GM12878 (cell line): ENCODE measurements around the gene PRTFDC1. TPM values are rescaled to one million over a fixed set of nuclear protein-coding genes. Genes with fewer than 3 reads are reported as not detected.

ENCODE experiments used
- ATAC-seq: fragments of 200-7000 bp; cut with Tn5 transposase; 3 replicates; pipeline ENCODE4 v1.9.1; 2020; ENCODE audit warnings: mild to moderate bottlenecking, moderate library complexity
- BruUV-seq: library from RNA; stranded (reverse); fragments of 400-500 nt; replicated peaks from 2 replicates; lab custom pipeline; 2021; lab: Mats Ljungman, UMichigan
- CTCF ChIA-PET: fragments of 300-600 bp; sonication (Branson Sonifier 250); formaldehyde crosslinking; extraction: SDS; loops from one replicate; lab custom pipeline; 2021; ENCODE audit warnings: inconsistent platforms; lab: Yijun Ruan, JAX
- POLR2A ChIA-PET: fragments of 350-600 bp; formaldehyde crosslinking; extraction: SDS; loops from one replicate; lab custom pipeline; 2021; ENCODE audit warnings: inconsistent platforms; lab: Charles Lee
- RAD21 ChIA-PET: fragments of 300-600 bp; sonication (Branson Sonifier 250); formaldehyde crosslinking; loops from one replicate; lab custom pipeline; 2023; ENCODE audit warnings: antibody characterized with exemption; ENCODE audit not compliant: unreplicated experiment; lab: Charles Lee
- SMC1A ChIA-PET: fragments of 300-600 bp; sonication (Branson Sonifier 250); formaldehyde crosslinking; loops from one replicate; lab custom pipeline; 2023; ENCODE audit not compliant: unreplicated experiment, uncharacterized antibody; lab: Charles Lee
- DNase-seq: peaks from one replicate; pipeline ENCODE4 v3.0.0-alpha.2; 2011; ENCODE audit warnings: low read depth, low spot score
- FAIRE-seq: peaks from 3 replicates; lab custom pipeline; 2011; peaks lifted over from hg19 to GRCh38; lab: Jason Lieb, UNC
- H2AFZ ChIP-seq: 2 replicates; pipeline ENCODE4 v1.6.0; 2011; ENCODE audit warnings: low read depth, low read length, control low read depth; ENCODE audit not compliant: control insufficient read depth
- H3K27ac ChIP-seq: 2 replicates; pipeline ENCODE4 v1.5.1; 2011; ENCODE audit warnings: control low read depth; ENCODE audit not compliant: control insufficient read depth, insufficient read depth
- H3K27me3 ChIP-seq, 2 experiments: replicated peaks in 1 of 2; 2 replicates each; pipeline versions ENCODE4 v1.6.0 to v1.6.1; 2011; ENCODE audit warnings: low read length in 1 of 2; ENCODE audit not compliant: control insufficient read depth in 2 of 2, insufficient read depth in 2 of 2
- H3K36me3 ChIP-seq, 2 experiments: 2 replicates each; pipeline ENCODE4 v1.5.1; 2011; ENCODE audit warnings: low read length in 1 of 2; ENCODE audit not compliant: control insufficient read depth in 2 of 2, insufficient read depth in 2 of 2
- H3K4me1 ChIP-seq: 2 replicates; pipeline ENCODE4 v1.6.1; 2011; ENCODE audit warnings: mild to moderate bottlenecking, low read length, moderate library complexity, mixed read lengths; ENCODE audit not compliant: control insufficient read depth, insufficient read depth
- H3K4me2 ChIP-seq: 2 replicates; pipeline ENCODE4 v1.6.0; 2011; ENCODE audit warnings: control low read depth; ENCODE audit not compliant: control insufficient read depth, insufficient read depth
- H3K4me3 ChIP-seq: fragments of 200-600 bp; sonication (generic); 2 replicates; pipeline ENCODE4 v1.5.1; 2016
- H3K79me2 ChIP-seq: 2 replicates; pipeline ENCODE4 v1.6.0; 2011; ENCODE audit warnings: low read length; ENCODE audit not compliant: control insufficient read depth, insufficient read depth
- H3K9ac ChIP-seq: 2 replicates; pipeline ENCODE4 v1.8.0; 2011; ENCODE audit warnings: low read length, control low read depth, mixed read lengths; ENCODE audit not compliant: control insufficient read depth, insufficient read depth
- H3K9me3 ChIP-seq: replicated peaks from 3 replicates; pipeline ENCODE4 v1.5.1; 2011; ENCODE audit warnings: mild to moderate bottlenecking, low read length; ENCODE audit not compliant: control insufficient read depth, insufficient read depth
- H4K20me1 ChIP-seq: 2 replicates; pipeline ENCODE4 v1.6.0; 2011; ENCODE audit not compliant: control insufficient read depth, insufficient read depth
- ATF7 ChIP-seq: fragments of 450-650 bp; IDR thresholded peaks from 2 replicates; pipeline ENCODE4 v1.6.1; 2016; ENCODE audit warnings: low read depth, mild to moderate bottlenecking
- ETV6 ChIP-seq, 2 experiments: fragments of 450-650 bp in 1 of 2; IDR thresholded peaks in 1 of 2; conservative IDR thresholded peaks in 1 of 2; 2 replicates each; pipeline ENCODE4 v1.6.1; 2014; ENCODE audit warnings: antibody characterized with exemption in 1 of 2, borderline replicate concordance in 1 of 2, low read depth in 1 of 2, mild to moderate bottlenecking in 1 of 2, moderate library complexity in 1 of 2
- JUND ChIP-seq: IDR thresholded peaks from 2 replicates; pipeline ENCODE4 v1.6.1; 2012; ENCODE audit warnings: low read depth, mild to moderate bottlenecking, low read length, improper control_type of control experiment, moderate library complexity
- NBN ChIP-seq: fragments of 450-650 bp; IDR thresholded peaks from 2 replicates; pipeline ENCODE4 v1.6.1; 2016
- POU2F2 ChIP-seq: IDR thresholded peaks from 3 replicates; pipeline ENCODE4 v1.6.1; 2011; ENCODE audit warnings: low read depth, mild to moderate bottlenecking, low read length, borderline replicate concordance
- ZNF274 ChIP-seq: IDR thresholded peaks from one replicate; pipeline ENCODE4 v1.8.0; 2011; ENCODE audit not compliant: insufficient read length, insufficient read depth
- WGBS: methylation state at CpG from one replicate; pipeline ENCODE4 v1.1.6; 2016; ENCODE audit warnings: low lambda C conversion rate; ENCODE audit not compliant: insufficient replicate concordance, insufficient coverage; ENCODE audit errors: missing lambda C conversion rate; 5-methylcytosine and 5-hydroxymethylcytosine counted together
- in situ Hi-C: fragments of 300-500 bp; cut with MboI; formaldehyde crosslinking; loops from 9 replicates; pipeline ENCODE4 v1.14.3; 2018; ENCODE audit warnings: mixed read lengths
- intact Hi-C: fragments of 100-400 bp; cut with micrococcal nuclease; formaldehyde crosslinking; loops from one replicate; pipeline ENCODE4 v1.14.2; 2022; ENCODE audit not compliant: unreplicated experiment
- polyA plus RNA-seq, 11 experiments: library from polyadenylated mRNA; depleted of rRNA in 4 of 11; unstranded in 6 of 11; stranded (reverse) in 5 of 11; fragments of >200 nt; fragmentation: Nextera tagmentation in 4 of 11; fragmentation: Illumina TruSeq in 1 of 11; extraction: Ambion mirVana in 4 of 11; extraction: Trizol in 1 of 11; gene quantifications; 1 replicate in 1 of 11; 2 replicates in 10 of 11; pipeline versions ENCODE4 v1.2.1 to v1.2.3, GENCODE V29; 2011 to 2016; ENCODE audit warnings: inconsistent platforms in 2 of 11, missing spikeins in 2 of 11, low read depth in 1 of 11
- total RNA-seq, 4 experiments: library from RNA; depleted of rRNA in 3 of 4; stranded (reverse); fragments of >200 nt in 3 of 4; fragmentation: Illumina TruSeq in 1 of 4; extraction: Trizol in 1 of 4; gene quantifications; 2 replicates each; pipeline versions ENCODE4 v1.2.1 to v1.2.3, GENCODE V29; 2013 to 2021
- TF ChIP-seq, protein P1 (sequence below): fragments of 150-350 bp; IDR thresholded peaks from 2 replicates; pipeline ENCODE4 v1.6.1; 2014; ENCODE audit warnings: mild to moderate bottlenecking, low read depth, low read length

The PRTFDC1 gene
- total and polyA plus RNA-seq, 10 of the 15 experiments (the other 5 are each of a cell fraction or from before 2014, with no cell fraction given): 5.5 to 17.3 (median 11.3) TPM

DNA sequence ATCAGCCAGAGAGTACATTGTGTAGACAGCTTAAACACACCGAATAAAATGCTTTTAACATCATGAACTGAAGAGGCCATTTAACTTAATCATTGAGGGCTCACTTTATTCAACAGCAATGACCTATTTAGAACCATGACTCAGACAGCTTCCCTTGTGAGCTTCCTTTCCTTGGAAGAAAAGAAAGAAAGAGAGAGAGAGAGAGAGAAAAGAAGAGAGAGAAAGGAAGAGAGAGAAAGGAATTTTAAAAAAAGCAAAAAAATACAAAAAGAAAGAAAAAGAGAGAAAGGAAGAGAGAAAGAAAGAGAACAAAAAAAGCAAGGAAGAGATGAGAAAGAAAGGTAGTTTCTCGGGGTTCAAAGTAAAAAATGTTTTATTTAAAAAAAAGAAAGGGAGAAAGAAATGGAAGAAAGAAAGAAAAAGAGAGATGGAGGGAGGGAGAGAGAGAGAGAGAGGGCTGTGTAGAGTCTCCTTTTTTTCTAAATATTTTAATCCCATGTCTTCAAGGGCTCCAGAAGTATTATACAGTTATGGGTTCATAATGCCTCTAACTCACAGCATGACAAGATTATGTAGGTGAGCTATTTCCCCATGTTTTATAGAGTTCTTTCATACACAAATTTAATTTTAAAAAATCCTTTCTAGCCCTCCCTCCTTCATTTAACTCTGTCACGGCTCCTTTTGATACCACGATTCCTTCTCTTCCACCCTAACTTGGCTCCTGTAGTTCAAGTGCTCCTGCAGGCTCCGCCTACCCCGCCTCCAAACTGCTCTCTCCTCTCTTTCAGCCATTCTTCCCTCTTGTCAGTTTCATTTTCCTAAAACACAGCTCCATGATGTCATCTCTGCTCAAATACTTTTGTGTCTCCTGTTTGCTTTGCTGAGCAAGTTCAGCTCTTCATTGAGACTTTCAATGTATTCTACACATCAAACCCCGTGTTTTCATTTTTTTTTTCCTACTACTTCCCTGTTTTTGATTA lies 85.5 kb downstream of the PRTFDC1 start:
- CTCF ChIA-PET: interaction anchor here (0.6 to 1.0 kb wide), 5 partner anchors 38 to 365 kb away, joined by 3 to 4 read pairs (median 3); no protein-coding TSS in a partner anchor
- peak; percentile 26; the same call in 2 of the 3 replicates for ATAC-seq

More for the DNA sequence above, 85.5 kb downstream of the PRTFDC1 start:
- no peak overlapping the region for H3K4me2 ChIP-seq
- H3K4me1 ChIP-seq: no peaks in the 10 kb centered on the region
- no peak overlapping the region for H3K27ac ChIP-seq
- TF ChIP-seq ZNF274 (no peak), NBN (no peak), JUND (no peak), POU2F2 (no peak), ETV6 (conservative IDR thresholded peaks at IDR 0.05 in 1 of 2, IDR thresholded peaks at IDR 0.05 in 1 of 2; ENCODE audit: borderline replicate concordance in 1 of 2, low read depth in 1 of 2) (0 out of 4 replicates have a peak, but pooled peaks of 1 of the 2 experiments have one; percentile 22), ATF7 (peak; percentile 65; the same call in 1 of the 2 replicates)
- TF ChIP-seq, protein P1, sequence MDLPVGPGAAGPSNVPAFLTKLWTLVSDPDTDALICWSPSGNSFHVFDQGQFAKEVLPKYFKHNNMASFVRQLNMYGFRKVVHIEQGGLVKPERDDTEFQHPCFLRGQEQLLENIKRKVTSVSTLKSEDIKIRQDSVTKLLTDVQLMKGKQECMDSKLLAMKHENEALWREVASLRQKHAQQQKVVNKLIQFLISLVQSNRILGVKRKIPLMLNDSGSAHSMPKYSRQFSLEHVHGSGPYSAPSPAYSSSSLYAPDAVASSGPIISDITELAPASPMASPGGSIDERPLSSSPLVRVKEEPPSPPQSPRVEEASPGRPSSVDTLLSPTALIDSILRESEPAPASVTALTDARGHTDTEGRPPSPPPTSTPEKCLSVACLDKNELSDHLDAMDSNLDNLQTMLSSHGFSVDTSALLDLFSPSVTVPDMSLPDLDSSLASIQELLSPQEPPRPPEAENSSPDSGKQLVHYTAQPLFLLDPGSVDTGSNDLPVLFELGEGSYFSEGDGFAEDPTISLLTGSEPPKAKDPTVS: no peak
- H3K9me3 ChIP-seq: no peaks in the 10 kb centered on the region; the same call in 2 of the 3 replicates
- H3K79me2 ChIP-seq: no peaks in the 10 kb centered on the region
- intact Hi-C loops: no loop called here
- DNase-seq (no peak), FAIRE-seq (no peak)
- WGBS: 42% methylated on average over 7 of the region's 7 CpGs
- SMC1A ChIA-PET: interaction anchor here (0.8 to 2.1 kb wide), 7 partner anchors 12 to 62 kb away, joined by 3 to 9 read pairs (median 4); no protein-coding TSS in a partner anchor
- in situ Hi-C loops: no loop called here
- no peaks in the 10 kb centered on the region for H3K36me3 ChIP-seq
- RAD21 ChIA-PET: interaction anchor here (0.6 to 2.1 kb wide), 4 partner anchors 28 to 310 kb away, joined by 3 to 12 read pairs (median 4); no protein-coding TSS in a partner anchor
- no peak overlapping the region for H2AFZ ChIP-seq
- BruUV-seq: no TSS peak
- H4K20me1 ChIP-seq: no peaks in the 10 kb centered on the region
- H3K4me3 ChIP-seq: no peak overlapping the region
- POLR2A ChIA-PET: no interaction called here
- H3K27me3 ChIP-seq: no peaks in the 10 kb centered on the region
- H3K9ac ChIP-seq: no peak overlapping the region
